Measurements from ENCODE around the gene SLC35E3. TPM values are rescaled to one million over a fixed set of nuclear protein-coding genes. Genes with fewer than 3 reads are reported as not detected.
"Not testable (repeated sequence)": the region's sequence is repeated elsewhere in the genome, so short reads cannot be mapped to it uniquely, and the experiment has no call there.

Gene SLC35E3
- total RNA-seq, 1 donor from 2014 or later: 10.5 TPM

- Mint-ChIP-seq H3K27ac (ENCODE audit: unreplicated experiment) (peak overlapping the region; percentile 88), H3K36me3 (ENCODE audit: low read depth, unreplicated experiment) (peaks cover 13% of the 10 kb centered on the region), H3K4me3 (ENCODE audit: unreplicated experiment) (peak overlapping the region; percentile 98), H3K9me3 (ENCODE audit: unreplicated experiment) (no peaks in the 10 kb centered on the region), H3K4me1 (ENCODE audit: unreplicated experiment) (peaks cover 16% of the 10 kb centered on the region), H3K27me3 (ENCODE audit: unreplicated experiment) (peaks cover 10% of the 10 kb centered on the region)
- no peak for TF ChIP-seq CTCF (IDR thresholded peaks at IDR 0.05; ENCODE audit: unreplicated experiment)
- DNase-seq (ENCODE audit: low spot score): peak; percentile 68
Measured at GRCh38 chr12:68808388-68809189, 62.6 kb downstream of the SLC35E3 start.

DNA sequence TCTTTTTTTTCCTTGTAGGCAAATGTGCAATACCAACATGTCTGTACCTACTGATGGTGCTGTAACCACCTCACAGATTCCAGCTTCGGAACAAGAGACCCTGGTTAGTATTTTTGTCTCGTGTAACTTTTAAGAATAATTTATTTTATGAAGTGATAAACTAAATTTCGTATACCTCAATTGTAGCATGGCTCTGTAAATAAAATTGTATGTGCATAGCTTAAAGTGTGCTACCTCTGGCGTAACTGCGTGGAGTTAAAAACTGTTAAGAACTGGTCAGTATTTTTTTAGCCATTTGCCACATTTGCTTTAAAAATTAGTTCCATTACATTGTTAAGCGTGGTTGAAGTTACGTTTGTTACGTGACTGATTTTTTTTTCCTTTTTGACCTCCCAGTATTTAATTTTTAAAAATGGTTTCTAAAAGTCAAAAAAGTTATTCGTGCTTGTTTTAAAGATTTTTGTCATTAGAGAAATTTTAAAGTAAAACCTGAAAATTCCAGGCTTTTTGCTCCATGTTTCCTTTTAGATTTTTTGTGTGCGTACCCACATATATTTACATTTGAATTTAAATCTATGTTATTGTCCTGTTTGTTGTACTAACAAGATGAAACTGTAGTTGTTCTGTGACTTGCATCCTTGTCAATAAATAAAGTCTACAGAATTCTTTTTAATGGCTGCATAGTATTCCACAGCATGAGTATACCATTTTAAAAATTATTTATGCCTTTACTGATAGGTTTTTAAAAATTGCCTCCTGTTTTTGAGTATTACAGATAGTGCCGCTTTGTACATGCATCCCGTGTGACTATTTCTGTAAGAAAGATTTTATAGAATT lies 63.4 kb downstream of the SLC35E3 start:
- Mint-ChIP-seq H3K4me3 (ENCODE audit: unreplicated experiment) (peak overlapping the region; percentile 98), H3K27me3 (ENCODE audit: unreplicated experiment) (peaks cover 10% of the 10 kb centered on the region), H3K4me1 (ENCODE audit: unreplicated experiment) (peaks cover 17% of the 10 kb centered on the region), H3K36me3 (ENCODE audit: low read depth, unreplicated experiment) (peaks cover 13% of the 10 kb centered on the region), H3K9me3 (ENCODE audit: unreplicated experiment) (no peaks in the 10 kb centered on the region), H3K27ac (ENCODE audit: unreplicated experiment) (peak overlapping the region; percentile 88)
- no peak for TF ChIP-seq CTCF (IDR thresholded peaks at IDR 0.05; ENCODE audit: unreplicated experiment)
- DNase-seq (ENCODE audit: low spot score): no peak

DNA sequence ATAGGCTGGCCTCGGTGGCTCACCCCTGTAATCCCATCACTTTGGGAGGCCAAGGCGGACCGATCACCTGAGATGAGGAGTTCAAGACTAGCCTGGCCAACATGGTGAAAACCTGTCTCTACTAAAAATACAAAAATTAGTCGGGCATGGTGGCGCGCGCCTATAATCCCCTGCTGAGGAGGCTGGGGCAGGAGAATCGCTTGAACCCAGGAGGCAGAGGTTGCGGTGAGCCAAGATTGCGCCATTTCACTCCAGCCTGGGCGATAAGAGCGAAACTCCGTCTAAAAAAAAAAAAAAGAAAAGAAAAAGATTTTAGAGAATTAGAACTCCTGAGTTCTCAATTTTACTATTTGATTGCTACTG lies 64.0 kb downstream of the SLC35E3 start:
- H3K36me3 Mint-ChIP-seq (ENCODE audit: low read depth, unreplicated experiment): peaks cover 15% of the 10 kb centered on the region
- not testable (repeated sequence) for DNase-seq (ENCODE audit: low spot score)

GRCh38 chr12:68811573-68811972 lies 65.6 kb downstream of the SLC35E3 start:
- Mint-ChIP-seq H3K36me3 (ENCODE audit: low read depth, unreplicated experiment) (peaks cover 18% of the 10 kb centered on the region), H3K4me1 (ENCODE audit: unreplicated experiment) (peaks cover 20% of the 10 kb centered on the region)
- H3K4me3 Mint-ChIP-seq (ENCODE audit: unreplicated experiment); DNase-seq (ENCODE audit: low spot score); H3K27me3 Mint-ChIP-seq (ENCODE audit: unreplicated experiment); H3K27ac Mint-ChIP-seq (ENCODE audit: unreplicated experiment); H3K9me3 Mint-ChIP-seq (ENCODE audit: unreplicated experiment): not testable (repeated sequence)

More for the DNA sequence above, 64.0 kb downstream of the SLC35E3 start:
- not testable (repeated sequence) for H3K27ac Mint-ChIP-seq (ENCODE audit: unreplicated experiment); H3K9me3 Mint-ChIP-seq (ENCODE audit: unreplicated experiment)
- Mint-ChIP-seq H3K4me1 (ENCODE audit: unreplicated experiment) (peaks cover 21% of the 10 kb centered on the region), H3K4me3 (ENCODE audit: unreplicated experiment) (peak overlapping the region; percentile 98), H3K27me3 (ENCODE audit: unreplicated experiment) (peaks cover 10% of the 10 kb centered on the region)

DNA sequence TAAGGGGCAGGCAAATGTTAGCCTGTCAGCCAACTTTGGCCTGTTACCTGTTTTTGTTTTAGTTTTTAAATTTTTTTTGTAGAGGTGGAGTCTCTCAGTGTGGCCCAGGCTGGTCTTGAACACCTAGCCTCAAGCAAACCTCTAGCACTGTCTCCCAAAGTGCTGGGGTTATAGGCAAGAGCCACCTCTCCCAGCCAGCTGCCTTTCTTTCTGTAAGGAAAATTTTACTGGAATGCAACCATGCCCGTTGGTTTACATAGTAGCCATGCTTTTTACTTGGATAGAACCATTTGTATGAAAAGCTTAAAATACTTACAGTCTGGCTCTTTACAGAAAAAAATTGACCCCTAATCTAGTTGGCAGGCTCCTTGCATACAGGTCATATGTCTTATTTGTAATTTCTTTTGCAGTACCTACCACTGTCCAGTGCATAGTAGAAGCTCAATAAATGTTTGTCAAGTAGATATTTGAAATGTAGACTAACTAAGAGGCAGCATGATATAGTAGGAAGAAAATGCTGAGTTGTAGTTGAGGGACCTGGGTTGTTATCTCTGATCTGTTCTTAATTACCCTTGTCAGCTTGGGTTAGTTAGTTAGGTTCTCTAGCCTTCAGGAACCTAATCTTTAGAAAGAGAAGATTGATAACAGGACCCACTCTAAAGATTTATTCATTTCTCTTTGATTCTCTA lies 66.7 kb downstream of the SLC35E3 start:
- TF ChIP-seq CTCF (IDR thresholded peaks at IDR 0.05; ENCODE audit: unreplicated experiment): no peak
- Mint-ChIP-seq H3K4me1 (ENCODE audit: unreplicated experiment) (peaks cover 20% of the 10 kb centered on the region), H3K36me3 (ENCODE audit: low read depth, unreplicated experiment) (peaks cover 18% of the 10 kb centered on the region), H3K4me3 (ENCODE audit: unreplicated experiment) (no peak overlapping the region), H3K27me3 (ENCODE audit: unreplicated experiment) (peaks cover 6% of the 10 kb centered on the region), H3K27ac (ENCODE audit: unreplicated experiment) (no peak overlapping the region), H3K9me3 (ENCODE audit: unreplicated experiment) (no peaks in the 10 kb centered on the region)
- DNase-seq (ENCODE audit: low spot score): no peak
